Measurements from ENCODE around the gene MPPE1.

Gene MPPE1

GRCh38 chr18:11908182-11909060 is at the start of gene MPPE1:
Gene MPPE1 (minus strand): TSS chr18:11908317. CDS start chr18:11897264, 11,053 bp downstream.
- DNase-seq (ENCODE audit: low read depth), result peak; percentile 88

- DNase-seq (ENCODE audit: low read depth), result no peak
Measured at GRCh38 chr18:11957636-11958035, 49.5 kb upstream of the MPPE1 start.

- no peak for DNase-seq (ENCODE audit: low read depth)
Measured at GRCh38 chr18:11956371-11957308, 48.5 kb upstream of the MPPE1 start.

GRCh38 chr18:11955239-11956029 is 47.3 kb upstream of the MPPE1 start:
- DNase-seq (ENCODE audit: low read depth), result peak; percentile 93

GRCh38 chr18:11953113-11953512 is 45.0 kb upstream of the MPPE1 start:
- no peak for DNase-seq (ENCODE audit: low read depth)

GRCh38 chr18:11951390-11951851 is 43.3 kb upstream of the MPPE1 start:
- DNase-seq (ENCODE audit: low read depth), result no peak

GRCh38 chr18:11950824-11951223 is 42.7 kb upstream of the MPPE1 start:
- DNase-seq (ENCODE audit: low read depth), result no peak

GRCh38 chr18:11948852-11949523 is 40.9 kb upstream of the MPPE1 start:
- DNase-seq (ENCODE audit: low read depth), result peak; percentile 59

- peak; percentile 100 for DNase-seq (ENCODE audit: low read depth)
Measured at GRCh38 chr18:11947214-11948191, 39.4 kb upstream of the MPPE1 start.

- DNase-seq (ENCODE audit: low read depth), result peak; percentile 65
Measured at GRCh38 chr18:11946756-11947155, 38.6 kb upstream of the MPPE1 start.

- DNase-seq (ENCODE audit: low read depth), result peak; percentile 51
Measured at GRCh38 chr18:11945834-11946659, 37.9 kb upstream of the MPPE1 start.

- DNase-seq (ENCODE audit: low read depth), result no peak
Measured at GRCh38 chr18:11944786-11945185, 36.7 kb upstream of the MPPE1 start.

- no peak for DNase-seq (ENCODE audit: low read depth)
Measured at GRCh38 chr18:11944252-11944651, 36.1 kb upstream of the MPPE1 start.

- DNase-seq (ENCODE audit: low read depth), result no peak
Measured at GRCh38 chr18:11943551-11943950, 35.4 kb upstream of the MPPE1 start.

- no peak for DNase-seq (ENCODE audit: low read depth)
Measured at GRCh38 chr18:11940956-11941355, 32.8 kb upstream of the MPPE1 start.

GRCh38 chr18:11937874-11938478 is 29.9 kb upstream of the MPPE1 start:
- DNase-seq (ENCODE audit: low read depth), result peak; percentile 60

- DNase-seq (ENCODE audit: low read depth), result no peak
Measured at GRCh38 chr18:11932393-11932792, 24.3 kb upstream of the MPPE1 start.

GRCh38 chr18:11927497-11927896 is 19.4 kb upstream of the MPPE1 start:
- DNase-seq (ENCODE audit: low read depth), result no peak
